Panc1 (cell line): ENCODE data around the gene TNIK.

ENCODE experiments used
- POLR2AphosphoS5 ChIP-seq: IDR thresholded peaks from 2 replicates; pipeline ENCODE4 v1.6.1; 2012; ENCODE audit warnings: mild to moderate bottlenecking, low read depth, low read length, moderate library complexity
- SIN3A ChIP-seq: IDR thresholded peaks from 2 replicates; pipeline ENCODE4 v1.6.1; 2012; ENCODE audit warnings: low read depth, mild to moderate bottlenecking, low read length, moderate library complexity, borderline replicate concordance; ENCODE audit not compliant: insufficient read depth
- TF ChIP-seq, protein P1 (sequence below): fragments of 450-650 bp; IDR thresholded peaks from 2 replicates; pipeline ENCODE4 v1.5.1; 2017; ENCODE audit warnings: mild to moderate bottlenecking

DNA sequence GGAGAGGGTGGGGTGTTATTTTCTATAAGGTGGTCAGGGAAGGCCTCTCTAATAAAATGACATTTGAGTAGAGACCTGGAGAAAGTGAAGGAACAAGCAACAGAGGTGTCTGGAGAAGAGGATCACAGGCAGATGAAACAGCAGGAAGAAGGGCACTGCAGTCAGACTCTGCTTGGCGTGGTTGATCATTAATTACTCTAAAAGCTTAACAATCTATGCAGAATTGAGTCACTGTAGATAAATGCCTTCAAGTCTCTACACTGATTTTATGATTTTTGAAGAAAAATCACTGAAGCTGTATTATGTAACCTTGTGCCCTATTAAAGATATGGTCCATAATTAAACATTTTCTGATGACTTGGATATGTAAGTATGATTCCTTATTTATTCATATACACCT, 114.2 kb downstream of the TNIK start:
- TF ChIP-seq, protein P1, sequence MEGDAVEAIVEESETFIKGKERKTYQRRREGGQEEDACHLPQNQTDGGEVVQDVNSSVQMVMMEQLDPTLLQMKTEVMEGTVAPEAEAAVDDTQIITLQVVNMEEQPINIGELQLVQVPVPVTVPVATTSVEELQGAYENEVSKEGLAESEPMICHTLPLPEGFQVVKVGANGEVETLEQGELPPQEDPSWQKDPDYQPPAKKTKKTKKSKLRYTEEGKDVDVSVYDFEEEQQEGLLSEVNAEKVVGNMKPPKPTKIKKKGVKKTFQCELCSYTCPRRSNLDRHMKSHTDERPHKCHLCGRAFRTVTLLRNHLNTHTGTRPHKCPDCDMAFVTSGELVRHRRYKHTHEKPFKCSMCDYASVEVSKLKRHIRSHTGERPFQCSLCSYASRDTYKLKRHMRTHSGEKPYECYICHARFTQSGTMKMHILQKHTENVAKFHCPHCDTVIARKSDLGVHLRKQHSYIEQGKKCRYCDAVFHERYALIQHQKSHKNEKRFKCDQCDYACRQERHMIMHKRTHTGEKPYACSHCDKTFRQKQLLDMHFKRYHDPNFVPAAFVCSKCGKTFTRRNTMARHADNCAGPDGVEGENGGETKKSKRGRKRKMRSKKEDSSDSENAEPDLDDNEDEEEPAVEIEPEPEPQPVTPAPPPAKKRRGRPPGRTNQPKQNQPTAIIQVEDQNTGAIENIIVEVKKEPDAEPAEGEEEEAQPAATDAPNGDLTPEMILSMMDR: no peak
- TF ChIP-seq POLR2AphosphoS5 (no peak), SIN3A (no peak)
